HEK293 (cell line): ENCODE results near the gene SKI.
A peak's percentile ranks its signal among the peaks of the same experiment; 100 is the strongest.

Source experiments
- CTCF ChIP-seq: fragments of 450-650 bp; formaldehyde crosslinking; IDR thresholded peaks from 2 replicates; pipeline ENCODE4 v1.5.1; 2016; ENCODE audit warnings: missing biosample characterization, missing genetic modification characterization
- EGR2 ChIP-seq: fragments of 450-650 bp; formaldehyde crosslinking; IDR thresholded peaks from 2 replicates; pipeline ENCODE4 v1.5.1; 2016; ENCODE audit warnings: low read depth, missing biosample characterization, missing genetic modification characterization
- GLIS2 ChIP-seq: fragments of 450-650 bp; formaldehyde crosslinking; IDR thresholded peaks from 2 replicates; pipeline ENCODE4 v1.5.1; 2016; ENCODE audit warnings: missing biosample characterization, missing genetic modification characterization
- HIC1 ChIP-seq: fragments of 450-650 bp; formaldehyde crosslinking; IDR thresholded peaks from 2 replicates; pipeline ENCODE4 v1.5.1; 2016; ENCODE audit warnings: missing biosample characterization, missing genetic modification characterization
- OSR2 ChIP-seq: fragments of 450-650 bp; formaldehyde crosslinking; IDR thresholded peaks from 2 replicates; pipeline ENCODE4 v1.5.1; 2016; ENCODE audit warnings: missing biosample characterization, missing genetic modification characterization
- PATZ1 ChIP-seq: fragments of 450-650 bp; formaldehyde crosslinking; IDR thresholded peaks from 2 replicates; pipeline ENCODE4 v1.5.1; 2016; ENCODE audit warnings: missing biosample characterization, missing genetic modification characterization
- PBX3 ChIP-seq: sonication (generic); formaldehyde crosslinking; IDR thresholded peaks from 2 replicates; pipeline ENCODE4 v1.8.1; 2022; ENCODE audit warnings: mild to moderate bottlenecking, moderate library complexity, missing genetic modification reagents
- PRDM1 ChIP-seq: fragments of 450-650 bp; formaldehyde crosslinking; IDR thresholded peaks from 2 replicates; pipeline ENCODE4; 2016; ENCODE audit warnings: missing biosample characterization, missing genetic modification characterization
- SCRT1 ChIP-seq: fragments of 450-650 bp; formaldehyde crosslinking; IDR thresholded peaks from 2 replicates; pipeline ENCODE4 v1.5.1; 2016; ENCODE audit warnings: missing biosample characterization, missing genetic modification characterization, borderline replicate concordance
- ZEB2 ChIP-seq: fragments of 450-650 bp; formaldehyde crosslinking; IDR thresholded peaks from 2 replicates; pipeline ENCODE4 v1.5.1; 2016; ENCODE audit warnings: missing biosample characterization, missing genetic modification characterization
- ZFP41 ChIP-seq: fragments of 450-650 bp; formaldehyde crosslinking; IDR thresholded peaks from 2 replicates; pipeline ENCODE4 v1.5.1; 2016; ENCODE audit warnings: missing biosample characterization, missing genetic modification characterization, borderline replicate concordance
- ZFP69B ChIP-seq: fragments of 450-650 bp; formaldehyde crosslinking; IDR thresholded peaks from 2 replicates; pipeline ENCODE4 v1.5.1; 2016; ENCODE audit warnings: missing biosample characterization, missing genetic modification characterization
- ZIC2 ChIP-seq: fragments of 450-650 bp; formaldehyde crosslinking; IDR thresholded peaks from 2 replicates; pipeline ENCODE4 v1.5.1; 2016; ENCODE audit warnings: missing biosample characterization, missing genetic modification characterization
- ZNF132 ChIP-seq: fragments of 450-650 bp; formaldehyde crosslinking; IDR thresholded peaks from 2 replicates; pipeline ENCODE4 v1.5.1; 2017; ENCODE audit warnings: missing biosample characterization, missing genetic modification characterization, borderline replicate concordance
- ZNF223 ChIP-seq: fragments of 450-650 bp; formaldehyde crosslinking; IDR thresholded peaks from 2 replicates; pipeline ENCODE4 v1.5.1; 2016; ENCODE audit warnings: missing biosample characterization, missing genetic modification characterization
- ZNF311 ChIP-seq: fragments of 450-650 bp; formaldehyde crosslinking; IDR thresholded peaks from 2 replicates; pipeline ENCODE4 v1.5.1; 2017; ENCODE audit warnings: missing biosample characterization, missing genetic modification characterization, borderline replicate concordance
- ZNF558 ChIP-seq: fragments of 450-650 bp; formaldehyde crosslinking; IDR thresholded peaks from 2 replicates; pipeline ENCODE4 v1.5.1; 2016; ENCODE audit warnings: missing biosample characterization, missing genetic modification characterization
- ZNF561 ChIP-seq: fragments of 450-650 bp; IDR thresholded peaks from 2 replicates; pipeline ENCODE4 v1.5.1; 2018; ENCODE audit warnings: missing biosample characterization, missing genetic modification characterization, borderline replicate concordance
- ZNF707 ChIP-seq: fragments of 450-650 bp; formaldehyde crosslinking; IDR thresholded peaks from 2 replicates; pipeline ENCODE4 v1.5.1; 2016; ENCODE audit warnings: missing biosample characterization, missing genetic modification characterization
- ZNF76 ChIP-seq: fragments of 450-650 bp; formaldehyde crosslinking; IDR thresholded peaks from 2 replicates; pipeline ENCODE4; 2016; ENCODE audit warnings: low read depth, missing biosample characterization, missing genetic modification characterization, borderline replicate concordance
- ZSCAN16 ChIP-seq: fragments of 450-650 bp; formaldehyde crosslinking; IDR thresholded peaks from 2 replicates; pipeline ENCODE4 v1.5.1; 2016; ENCODE audit warnings: missing biosample characterization, missing genetic modification characterization

Gene SKI

GRCh38 chr1:2233997-2234761 lies 6.1 kb downstream of the SKI start (continued):
- TF ChIP-seq CTCF (tag by site-specific recombination) = 0 out of 2 replicates have a peak, but pooled peaks have one; percentile 7
- TF ChIP-seq ZSCAN16 (tag by site-specific recombination) = no peak
- TF ChIP-seq ZNF223 (tag by site-specific recombination) = no peak
- TF ChIP-seq ZFP41 = no peak
- no peak for TF ChIP-seq EGR2 (tag by site-specific recombination)
- TF ChIP-seq ZNF561 (tag by site-specific recombination) = no peak
- no peak for TF ChIP-seq OSR2 (tag by site-specific recombination)
- no peak for TF ChIP-seq ZNF76 (tag by site-specific recombination)
- no peak for TF ChIP-seq ZNF132
- TF ChIP-seq ZIC2 = peak; percentile 55
- TF ChIP-seq PRDM1 (tag by site-specific recombination) = no peak
- 0 out of 2 replicates have a peak, but pooled peaks have one; percentile 33 for TF ChIP-seq GLIS2 (tag by site-specific recombination)
- TF ChIP-seq ZNF311 (tag by site-specific recombination) = no peak
- TF ChIP-seq PATZ1 (tag by site-specific recombination) = peak; percentile 63; the same call in 1 of the 2 replicates
- peak; percentile 41; the same call in 1 of the 2 replicates for TF ChIP-seq HIC1 (tag by site-specific recombination)
- TF ChIP-seq ZEB2 (tag by site-specific recombination) = no peak
- no peak for TF ChIP-seq ZNF707 (tag by site-specific recombination)
- no peak for TF ChIP-seq PBX3 (CRISPR knock-in tag)
- no peak for TF ChIP-seq ZNF558 (tag by site-specific recombination)
- TF ChIP-seq SCRT1 = no peak
- peak; percentile 14; the same call in 1 of the 2 replicates for TF ChIP-seq ZFP69B (tag by site-specific recombination)
